GM11168 (cell line): ENCODE results near the gene PDE8A.

Experiments
- in situ Hi-C: fragments of 300-500 bp; cut with MboI; formaldehyde crosslinking; loops from one replicate; pipeline ENCODE4 v1.12.0; 2022; ENCODE audit warnings: low sequenced_read_pairs; ENCODE audit not compliant: unreplicated experiment

The PDE8A gene

DNA sequence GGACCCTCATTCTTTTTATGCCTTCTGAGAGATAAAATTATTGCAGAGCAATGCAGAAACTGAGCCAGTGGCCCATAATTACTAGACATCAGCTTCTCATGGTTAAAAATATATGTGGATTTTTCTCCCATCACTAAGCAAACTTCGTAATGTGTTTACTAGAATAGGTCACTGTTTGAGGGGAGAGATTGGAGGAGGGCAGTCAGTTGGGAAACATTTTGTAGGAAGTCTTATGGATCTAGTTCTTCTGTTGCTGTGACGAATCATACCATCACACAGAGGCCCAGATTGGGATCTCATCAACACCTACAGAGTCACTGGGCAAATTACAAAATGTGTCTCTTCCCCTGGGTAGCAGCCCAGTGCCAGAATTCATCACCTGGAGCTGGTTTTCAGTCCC lies 81.4 kb downstream of the PDE8A start:
- in situ Hi-C loops, result no loop called here

- in situ Hi-C loops, result no loop called here
Measured at GRCh38 chr15:85063522-85064079, 81.9 kb downstream of the PDE8A start.

DNA sequence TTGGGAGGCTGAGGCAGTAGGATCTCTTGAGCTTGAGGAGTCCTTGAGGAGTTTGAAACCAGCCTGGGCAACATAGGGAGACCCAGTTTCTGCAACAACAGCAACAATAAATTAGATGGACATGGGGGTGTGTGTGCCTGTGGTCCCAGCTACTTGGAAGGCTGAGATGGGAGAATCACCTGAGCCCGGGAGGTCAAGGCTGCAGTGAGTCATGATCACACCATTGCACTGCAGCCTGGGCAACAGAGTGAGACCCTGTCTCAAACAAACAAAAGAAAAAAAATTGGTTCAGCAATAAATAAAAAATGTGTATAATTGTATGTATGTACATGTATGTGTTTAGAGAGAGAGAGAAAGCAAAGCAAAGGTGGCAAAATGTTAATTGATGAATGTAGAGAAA lies 83.1 kb downstream of the PDE8A start:
- in situ Hi-C loops, result no loop called here

DNA sequence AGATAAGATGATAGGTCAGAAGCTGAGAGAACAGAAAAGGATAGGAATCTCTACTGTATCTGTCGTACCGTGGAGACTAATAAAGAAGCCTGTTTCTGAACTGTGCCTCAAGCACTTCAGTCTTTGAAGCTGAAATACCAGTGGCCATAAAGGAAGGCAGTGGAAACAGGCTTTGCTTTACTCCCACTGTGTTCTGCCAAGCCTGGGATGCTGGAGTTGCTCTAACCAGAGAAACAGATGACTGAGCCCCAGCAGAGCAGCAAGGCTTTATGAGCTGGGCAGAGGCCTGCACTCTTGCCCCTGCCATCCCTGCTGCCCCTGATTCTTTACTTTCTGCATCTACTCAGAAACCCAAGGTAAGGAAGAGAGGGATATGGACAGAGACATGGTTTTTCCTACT lies 89.4 kb downstream of the PDE8A start:
- in situ Hi-C loops, result no loop called here

- in situ Hi-C loops, result no loop called here
Measured at GRCh38 chr15:85071504-85071903, 89.8 kb downstream of the PDE8A start.

DNA sequence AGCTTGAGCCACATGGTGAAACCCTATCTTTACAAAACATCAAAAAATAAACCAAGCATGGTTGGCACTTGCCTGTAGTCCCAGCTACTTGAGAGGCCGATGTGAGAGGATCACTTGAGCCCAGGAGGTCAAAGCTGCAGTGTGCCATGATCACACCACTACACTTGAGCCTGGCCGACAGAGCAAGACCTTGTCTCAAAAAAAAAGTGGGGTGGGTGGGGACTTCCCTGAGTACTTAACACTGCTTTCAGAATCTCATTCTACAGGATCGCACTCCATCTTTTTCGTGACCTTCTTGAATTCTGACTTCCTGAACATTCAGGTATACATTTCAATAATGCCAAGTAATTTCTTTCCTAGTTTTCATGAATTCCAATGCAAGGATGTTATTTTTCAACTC lies 91.3 kb downstream of the PDE8A start:
- in situ Hi-C loops, result no loop called here

DNA sequence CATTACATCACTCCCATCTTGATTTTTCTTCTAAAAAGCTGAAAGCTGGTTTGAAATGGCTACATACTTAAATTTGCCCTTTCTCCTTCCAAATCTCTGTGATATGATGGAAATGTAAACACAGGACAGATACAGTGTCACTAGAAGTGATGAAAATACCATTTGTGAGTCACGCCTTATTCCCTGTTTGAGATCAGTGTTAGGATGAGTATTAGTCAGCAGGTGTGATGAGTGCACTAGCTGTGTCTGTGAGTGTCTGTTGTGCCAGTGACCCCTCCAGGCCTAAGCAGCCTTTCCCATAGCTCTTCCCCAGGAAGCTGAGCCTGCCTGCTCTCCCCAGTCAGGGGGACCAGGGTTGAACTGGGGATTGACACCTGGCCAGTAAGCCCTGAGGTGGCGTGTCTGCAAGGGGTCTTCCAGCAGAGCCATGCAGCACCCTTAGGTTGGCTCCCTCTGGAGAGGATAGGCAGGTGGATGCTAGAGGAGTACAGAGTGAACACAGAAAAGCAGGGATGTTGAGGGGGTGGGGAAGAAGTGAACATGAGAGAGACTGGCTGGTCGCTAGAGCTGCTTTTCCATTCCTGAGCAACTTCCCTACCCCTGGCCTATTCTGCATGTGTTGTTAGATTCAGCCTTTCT lies 92.0 kb downstream of the PDE8A start:
- in situ Hi-C loops, result no loop called here

GRCh38 chr15:85086855-85087254 lies 105.2 kb downstream of the PDE8A start:
- in situ Hi-C loops, result no loop called here

- in situ Hi-C loops, result no loop called here
Measured at GRCh38 chr15:85088300-85088699, 106.6 kb downstream of the PDE8A start.

DNA sequence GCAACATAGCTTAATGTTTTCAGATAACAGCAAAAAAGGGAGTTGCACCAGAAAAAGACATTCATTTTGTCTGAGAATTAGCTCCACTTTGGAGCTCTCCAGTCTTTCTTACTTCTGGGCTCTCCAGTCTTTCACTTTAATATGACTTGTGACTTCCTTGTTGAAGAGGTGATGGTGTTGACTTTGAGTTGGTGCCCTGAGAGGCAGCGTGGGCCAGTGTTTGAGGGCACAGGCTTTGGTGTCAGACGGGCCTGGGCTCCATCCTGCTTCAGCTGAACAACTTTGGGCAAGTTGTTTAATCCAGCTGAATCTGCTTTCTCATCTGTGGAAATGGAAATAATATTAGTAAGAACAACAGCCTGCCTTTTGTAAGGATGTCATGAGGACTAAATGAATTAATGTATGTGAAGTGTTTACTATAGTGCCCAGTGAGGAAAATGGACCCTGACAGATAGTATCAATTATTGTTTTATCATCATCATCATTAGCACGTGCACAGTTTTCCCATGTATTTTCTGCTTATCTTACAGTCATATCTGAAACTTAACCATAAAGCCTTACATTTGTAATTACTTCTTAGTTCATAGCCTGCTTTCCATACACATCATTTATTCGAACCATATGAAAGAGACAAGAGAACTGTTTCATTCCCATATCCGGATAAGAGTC lies 108.4 kb downstream of the PDE8A start:
- in situ Hi-C loops, result no loop called here

DNA sequence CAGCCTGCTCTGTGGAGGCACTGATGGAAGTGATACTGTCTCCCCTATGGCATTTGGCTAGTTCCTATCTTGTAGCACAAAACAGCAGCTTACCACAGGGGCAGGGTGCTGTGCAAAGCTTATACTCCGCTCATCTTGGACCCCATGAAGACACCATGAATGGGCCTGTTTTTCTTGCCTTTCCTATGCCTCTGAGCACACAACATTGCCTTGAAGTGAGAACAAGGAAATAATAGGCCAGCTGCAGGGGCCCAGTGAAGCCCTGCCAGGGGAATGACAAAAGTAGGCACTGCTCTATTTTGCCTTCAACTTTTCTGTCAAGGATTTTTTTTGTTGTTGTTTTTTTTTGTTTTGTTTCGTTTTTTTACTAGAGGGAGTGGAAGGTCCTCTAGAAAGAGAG lies 110.3 kb downstream of the PDE8A start:
- in situ Hi-C loops, result no loop called here

DNA sequence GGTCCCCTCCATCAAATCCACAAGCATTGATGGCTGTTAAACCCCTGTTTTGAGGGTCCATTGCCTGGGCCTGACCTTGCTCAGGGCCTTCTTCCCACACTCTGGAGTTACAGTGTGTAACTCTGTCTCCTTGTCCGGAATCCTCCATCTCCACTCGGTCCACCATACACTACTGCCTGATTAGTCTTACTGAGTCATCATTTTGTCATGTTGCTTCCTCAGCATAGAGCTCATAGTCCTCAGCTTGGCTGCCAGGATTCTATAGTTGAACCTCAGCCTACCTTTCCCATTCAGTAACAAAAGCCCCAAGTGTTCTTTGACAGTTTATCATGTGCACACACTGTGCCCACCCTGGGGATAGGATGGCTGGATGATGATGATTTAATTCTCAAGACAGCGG lies 113.0 kb downstream of the PDE8A start:
- in situ Hi-C loops, result no loop called here

GRCh38 chr15:85095566-85095965 lies 113.9 kb downstream of the PDE8A start:
- in situ Hi-C loops, result no loop called here

DNA sequence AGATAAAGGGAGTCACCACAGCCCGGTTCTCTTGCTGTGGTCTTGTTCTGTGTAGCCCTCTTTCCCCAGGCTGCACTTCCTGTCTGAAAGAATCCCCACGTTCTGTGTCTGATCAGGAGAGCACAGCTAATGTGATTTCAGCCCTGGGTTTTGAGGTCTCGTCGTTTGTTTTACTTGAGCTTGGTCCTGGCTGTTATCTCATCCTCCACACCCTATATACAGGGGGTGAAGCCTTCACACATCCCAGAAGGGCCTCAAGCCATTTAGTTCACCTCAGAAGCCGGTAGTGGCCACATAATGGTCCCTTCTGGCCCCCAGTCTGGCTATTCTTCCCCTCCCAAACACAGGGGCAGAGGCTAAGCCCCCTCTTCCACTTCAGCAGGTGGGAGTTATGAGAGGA lies 115.6 kb downstream of the PDE8A start:
- in situ Hi-C loops, result no loop called here

- in situ Hi-C loops, result no loop called here
Measured at GRCh38 chr15:85097725-85098124, 116.1 kb downstream of the PDE8A start.

DNA sequence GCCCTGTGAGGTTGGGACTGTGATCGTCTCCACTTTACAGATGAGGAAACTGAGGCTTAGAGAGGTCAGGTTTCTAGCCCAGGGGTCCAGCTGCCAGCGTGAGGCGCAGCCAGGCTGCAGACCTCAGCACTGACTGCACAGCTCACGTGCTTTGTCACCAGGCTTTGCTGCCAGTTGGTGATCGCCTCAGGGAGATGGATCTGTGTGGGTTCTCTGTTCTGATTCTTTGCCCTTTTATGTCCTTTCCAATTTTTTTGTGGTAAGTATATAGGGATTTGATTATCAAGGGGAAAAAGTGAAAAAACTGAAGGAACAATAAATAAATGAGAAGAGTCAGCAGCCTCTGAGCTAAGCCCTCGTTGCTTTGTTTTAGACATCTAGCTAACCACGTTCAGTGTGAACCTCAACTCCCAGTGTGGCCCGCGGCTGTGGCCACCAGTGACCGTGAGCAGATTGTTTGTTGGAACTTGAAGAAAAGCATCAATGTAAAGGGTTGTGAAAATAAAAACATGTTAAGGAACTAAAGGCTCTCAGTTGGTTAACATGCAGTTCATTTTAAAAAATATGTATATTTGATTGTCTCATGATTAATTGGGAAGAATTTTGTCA lies 117.6 kb downstream of the PDE8A start:
- in situ Hi-C loops, result no loop called here

DNA sequence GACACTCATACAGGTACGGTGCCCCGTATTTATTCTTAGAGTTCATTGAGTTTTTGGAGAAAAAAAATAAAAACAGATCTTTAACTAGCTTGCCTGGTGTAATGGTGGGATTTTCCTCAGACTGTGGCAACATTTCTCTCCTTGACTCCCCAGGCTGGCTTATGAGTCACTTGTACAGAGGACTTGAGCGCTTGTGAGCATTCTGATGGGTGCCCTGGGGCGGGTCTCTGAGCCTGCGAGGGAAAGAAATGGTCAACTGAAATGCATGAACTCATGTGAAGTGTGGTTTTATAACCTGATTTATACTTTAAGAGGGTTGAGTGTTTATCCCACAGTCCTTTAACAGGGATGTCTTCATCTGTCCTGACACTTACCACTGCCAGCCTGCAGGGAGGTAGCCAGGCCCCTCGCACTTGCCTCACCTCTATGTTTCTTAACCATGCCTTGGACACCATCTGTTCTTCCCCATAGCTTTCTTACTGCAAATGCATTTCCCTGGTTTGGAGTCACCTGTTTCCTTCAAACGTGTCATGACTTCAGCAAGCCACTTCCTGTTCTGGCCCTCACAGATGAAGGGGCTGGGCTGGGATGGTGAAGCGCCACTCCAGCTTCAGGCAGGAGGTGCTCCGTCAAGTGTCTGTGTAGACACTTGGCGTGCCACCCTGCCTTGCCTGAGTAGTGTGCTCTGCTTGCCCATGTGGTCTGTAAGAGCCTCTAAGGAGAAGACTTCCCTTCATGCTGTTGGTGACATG lies 118.7 kb downstream of the PDE8A start:
- in situ Hi-C loops, result no loop called here

GRCh38 chr15:85104584-85104983 lies 122.9 kb downstream of the PDE8A start:
- in situ Hi-C loops, result no loop called here

- in situ Hi-C loops, result no loop called here
Measured at GRCh38 chr15:85108136-85108535, 126.5 kb downstream of the PDE8A start.

GRCh38 chr15:85109333-85109732 lies 127.7 kb downstream of the PDE8A start:
- in situ Hi-C loops, result no loop called here

DNA sequence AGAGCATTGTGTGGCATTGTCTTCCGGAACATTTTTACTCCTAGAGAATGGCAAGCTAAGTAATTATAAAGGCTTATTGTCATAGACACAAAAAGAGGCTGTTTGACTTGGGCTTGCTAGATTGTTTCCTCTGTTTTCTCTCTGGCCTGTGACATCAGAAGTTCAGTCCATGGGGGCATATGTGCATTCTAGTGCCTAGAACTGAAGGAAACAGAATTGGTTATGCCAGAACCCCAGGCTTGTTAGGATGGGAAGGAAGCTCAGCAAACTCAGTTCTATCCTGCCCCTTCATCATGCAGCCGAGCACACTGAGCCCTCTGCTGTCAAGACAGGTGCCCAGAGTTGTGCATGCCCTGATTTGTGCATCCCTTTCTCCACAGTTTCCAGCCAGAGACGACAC lies 131.3 kb downstream of the PDE8A start:
- in situ Hi-C loops, result no loop called here
